Nephron progenitor cell (in vitro differentiated cells): ENCODE measurements around the gene PPP1R2.
A peak's percentile ranks its signal among the peaks of the same experiment; 100 is the strongest.

Experiments
- DNase-seq: peaks from one replicate; pipeline ENCODE4 v3.0.0; 2021
- H3K27ac Mint-ChIP-seq: 2 replicates; pipeline ENCODE4 v1.8.0; 2021; ENCODE audit warnings: mild to moderate bottlenecking, moderate library complexity, mixed read lengths
- H3K27me3 Mint-ChIP-seq: 2 replicates; pipeline ENCODE4 v1.8.0; 2021; ENCODE audit warnings: mild to moderate bottlenecking, low read depth, mixed read lengths; ENCODE audit not compliant: poor library complexity
- H3K36me3 Mint-ChIP-seq: 2 replicates; pipeline ENCODE4 v1.8.0; 2021; ENCODE audit warnings: low read depth, mixed read lengths
- H3K4me1 Mint-ChIP-seq: 2 replicates; pipeline ENCODE4 v1.8.0; 2021; ENCODE audit warnings: mixed read lengths
- H3K4me3 Mint-ChIP-seq: 2 replicates; pipeline ENCODE4 v1.8.0; 2021; ENCODE audit warnings: mild to moderate bottlenecking, moderate library complexity, mixed read lengths
- H3K9me3 Mint-ChIP-seq: 2 replicates; pipeline ENCODE4 v1.8.0; 2021; ENCODE audit warnings: mild to moderate bottlenecking, moderate library complexity, mixed read lengths
- CTCF ChIP-seq: fragments of 200-600 bp; sonication (generic); IDR thresholded peaks from 2 replicates; pipeline ENCODE4 v1.5.0; 2021; ENCODE audit warnings: antibody characterized with exemption

PPP1R2 gene

GRCh38 chr3:195578565-195578964 lies 35.4 kb upstream of the PPP1R2 start:
- Mint-ChIP-seq H3K9me3 (peaks cover 14% of the 10 kb centered on the region), H3K36me3 (no peaks in the 10 kb centered on the region), H3K27ac (no peak overlapping the region), H3K4me1 (peaks cover 5% of the 10 kb centered on the region), H3K27me3 (peaks cover 8% of the 10 kb centered on the region), H3K4me3 (no peak overlapping the region)
- TF ChIP-seq CTCF, result no peak
- DNase-seq, result no peak

- Mint-ChIP-seq H3K4me3 (no peak overlapping the region), H3K9me3 (peaks cover 14% of the 10 kb centered on the region), H3K27ac (no peak overlapping the region), H3K4me1 (peaks cover 5% of the 10 kb centered on the region), H3K36me3 (no peaks in the 10 kb centered on the region), H3K27me3 (peaks cover 5% of the 10 kb centered on the region)
- DNase-seq, result no peak
- no peak for TF ChIP-seq CTCF
These were observed 34.6 kb upstream of the PPP1R2 start for GRCh38 chr3:195577645-195578177.

- no peak for DNase-seq
- Mint-ChIP-seq H3K9me3 (peaks cover 17% of the 10 kb centered on the region), H3K27me3 (peaks cover 5% of the 10 kb centered on the region), H3K4me1 (peaks cover 13% of the 10 kb centered on the region), H3K4me3 (no peak overlapping the region), H3K36me3 (no peaks in the 10 kb centered on the region), H3K27ac (no peak overlapping the region)
- TF ChIP-seq CTCF, result no peak
These were observed 31.6 kb upstream of the PPP1R2 start for GRCh38 chr3:195574497-195575304.

GRCh38 chr3:195573611-195574496 lies 30.7 kb upstream of the PPP1R2 start:
- DNase-seq, result no peak
- Mint-ChIP-seq H3K27me3 (peaks cover 3% of the 10 kb centered on the region), H3K4me1 (peaks cover 14% of the 10 kb centered on the region), H3K27ac (no peak overlapping the region), H3K36me3 (no peaks in the 10 kb centered on the region), H3K4me3 (no peak overlapping the region), H3K9me3 (peaks cover 17% of the 10 kb centered on the region)
- no peak for TF ChIP-seq CTCF

- H3K27me3 Mint-ChIP-seq, result no peaks in the 10 kb centered on the region
- TF ChIP-seq CTCF, result no peak
- H3K4me1 Mint-ChIP-seq, result peaks cover 26% of the 10 kb centered on the region
- peak overlapping the region; percentile 49 for H3K27ac Mint-ChIP-seq
- no peaks in the 10 kb centered on the region for H3K36me3 Mint-ChIP-seq
- H3K9me3 Mint-ChIP-seq, result peaks cover 17% of the 10 kb centered on the region
- no peak for DNase-seq
- no peak overlapping the region for H3K4me3 Mint-ChIP-seq
These were observed 28.2 kb upstream of the PPP1R2 start for GRCh38 chr3:195571361-195571760.
